Measurements from ENCODE around the gene COX6B2. TPM values are rescaled to one million over a fixed set of nuclear protein-coding genes. Genes with fewer than 3 reads are reported as not detected.

Gene COX6B2
- total and polyA plus RNA-seq, 3 experiments from 2014 or later: not detected

DNA sequence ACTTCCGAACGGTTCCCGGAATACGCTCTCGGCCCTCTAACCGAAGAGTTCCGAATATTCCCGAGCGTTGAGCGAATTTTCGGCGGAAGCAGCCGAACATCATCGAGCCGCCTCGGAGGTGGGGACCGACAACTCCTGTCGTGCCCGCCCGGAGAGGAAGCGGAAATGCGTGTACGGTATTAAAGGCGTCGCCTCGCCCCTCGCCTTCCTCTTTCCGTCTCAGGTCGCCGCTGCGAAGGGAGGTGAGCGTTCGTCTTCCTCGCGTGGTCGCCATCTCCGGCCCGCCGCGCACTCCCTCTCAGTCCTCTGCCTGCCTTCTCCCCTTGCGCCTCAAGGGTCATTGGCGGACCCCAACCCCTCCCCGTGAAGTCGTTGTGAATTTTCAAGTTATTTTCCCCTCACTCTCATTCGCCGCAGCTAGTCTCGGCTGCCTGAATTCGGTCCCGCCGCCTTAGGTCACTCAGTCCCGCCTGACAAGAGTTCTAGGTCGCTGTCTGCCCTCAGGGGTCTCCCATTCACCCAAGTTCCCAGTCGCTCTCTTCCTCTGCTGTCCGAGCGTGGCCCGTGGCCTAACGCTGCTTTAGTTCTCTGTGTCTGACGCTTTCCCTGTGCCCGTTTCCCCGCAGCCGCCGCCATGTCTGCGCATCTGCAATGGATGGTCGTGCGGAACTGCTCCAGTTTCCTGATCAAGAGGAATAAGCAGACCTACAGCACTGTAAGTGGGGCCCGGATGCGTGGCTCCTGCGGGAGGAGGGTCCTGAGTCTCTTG lies 31.4 kb upstream of the COX6B2 start, which contains the start of gene RPL28:
Gene RPL28 (plus strand): TSS at position 209 of the 769 bp plus-strand sequence. CDS start 426 bp downstream, at position 635.
- Mint-ChIP-seq H3K36me3 (peaks cover 3 to 54% (median 5%) of the 10 kb centered on the region in 3 donors), H3K9me3 (no peaks in the 10 kb centered on the region), H3K27ac (peak within 1 kb of the TSS; percentile 97 to 100 (median 99)), H3K4me1 (peaks cover 65 to 82% (median 69%) of the 10 kb centered on the region in 3 donors), H3K27me3 (peaks cover 0 to 10% of the 10 kb centered on the region in 2 donors), H3K4me3 (peak within 1 kb of the TSS; percentile 97 to 100 (median 99))
- peak; percentile 96 to 99 (median 98) for DNase-seq
- H3K4me1 ChIP-seq (ENCODE audit: insufficient read depth, low read length): peaks cover 57% of the 10 kb centered on the region
- no peaks in the 10 kb centered on the region for H3K9me3 ChIP-seq (ENCODE audit: low read length)
- POLR2A ChIA-PET: interaction anchor here (1.0 to 2.6 kb wide), 2 partner anchors 20 to 21 kb away, joined by 3 to 14 read pairs; partner anchors contain the start of gene UBE2S
- peaks cover 28% of the 10 kb centered on the region for H3K36me3 ChIP-seq (ENCODE audit: insufficient read depth, low read length)
- CTCF ChIA-PET: no interaction called here
- H3K27ac ChIP-seq (ENCODE audit: low read depth, low read length): peak within 1 kb of the TSS; percentile 99
- H3K4me3 ChIP-seq (ENCODE audit: low read length): peak within 1 kb of the TSS; percentile 99
- no peaks in the 10 kb centered on the region for H3K27me3 ChIP-seq (ENCODE audit: insufficient read depth, low read length, poor library complexity, severe bottlenecking)

DNA sequence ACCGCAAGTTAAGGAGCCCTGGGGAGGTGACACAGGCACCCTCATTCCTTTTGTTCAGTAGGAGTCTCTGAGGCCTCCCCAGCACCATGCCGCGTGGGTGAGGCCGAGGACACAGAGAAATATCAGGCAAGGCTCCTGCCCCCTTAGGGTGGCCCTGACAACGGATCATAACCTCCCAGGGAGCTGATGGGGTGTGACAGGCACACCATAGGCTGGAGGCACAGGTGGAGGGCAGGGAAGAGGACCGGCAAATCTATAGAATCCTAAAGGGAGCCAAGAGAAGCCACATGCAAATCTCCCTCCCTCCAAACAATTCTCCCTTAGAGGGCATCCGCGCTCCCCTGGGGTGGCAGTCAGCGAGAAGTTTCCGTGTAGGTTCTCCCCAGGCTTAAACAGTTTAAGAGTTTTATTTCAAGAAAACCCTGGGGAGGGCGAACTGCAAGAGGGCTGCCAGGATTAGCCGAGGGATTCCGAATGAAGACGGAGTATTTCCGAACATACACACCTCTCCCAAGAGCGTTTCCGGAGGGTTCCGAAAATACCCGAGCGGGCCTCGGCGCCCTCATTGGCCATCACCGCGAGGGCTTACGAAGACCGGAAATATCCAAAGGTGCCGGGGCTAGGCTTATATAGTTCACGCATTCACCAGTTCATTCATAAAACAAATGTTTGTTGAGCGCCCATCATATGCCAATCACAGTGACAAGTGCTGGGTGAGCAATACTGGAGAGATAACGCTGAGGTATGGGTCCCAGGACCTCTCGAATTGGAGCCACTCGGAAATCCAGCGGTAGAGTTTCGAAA lies 30.6 kb upstream of the COX6B2 start:
- Histone ChIP-seq H3K4me1 (ENCODE audit: insufficient read depth, low read length) (peaks cover 56% of the 10 kb centered on the region), H3K9me3 (ENCODE audit: low read length) (no peaks in the 10 kb centered on the region), H3K27ac (ENCODE audit: low read depth, low read length) (peak overlapping the region; percentile 99), H3K4me3 (ENCODE audit: low read length) (peak overlapping the region; percentile 99), H3K36me3 (ENCODE audit: insufficient read depth, low read length) (peaks cover 28% of the 10 kb centered on the region), H3K27me3 (ENCODE audit: insufficient read depth, low read length, poor library complexity, severe bottlenecking) (no peaks in the 10 kb centered on the region)
- Mint-ChIP-seq H3K27me3 (peaks cover 0 to 10% of the 10 kb centered on the region in 2 donors), H3K4me1 (peaks cover 60 to 75% (median 64%) of the 10 kb centered on the region in 3 donors), H3K36me3 (peaks cover 3 to 48% (median 5%) of the 10 kb centered on the region in 3 donors), H3K9me3 (no peaks in the 10 kb centered on the region), H3K4me3 (peak overlapping the region; percentile 97 to 100 (median 99)), H3K27ac (peak overlapping the region; percentile 97 to 100 (median 99))
- POLR2A ChIA-PET: interaction anchor here (0.9 to 2.6 kb wide), 12 partner anchors 21 to 269 kb away, joined by 3 to 20 read pairs (median 4); partner anchors contain the start of genes HSPBP1, KMT5C, PPP6R1 and UBE2S
- peak; percentile 93 to 98 (median 96) for DNase-seq
- CTCF ChIA-PET: interaction anchor here (0.9 to 3.1 kb wide), 10 partner anchors 9 to 130 kb away, joined by 3 to 22 read pairs (median 4); partner anchors contain the start of genes KMT5C and PPP6R1

- H3K4me1 ChIP-seq (ENCODE audit: insufficient read depth, low read length): peaks cover 48% of the 10 kb centered on the region
- ChIA-PET CTCF (interaction anchor here (0.6 to 3.1 kb wide), 14 partner anchors 10 to 296 kb away, joined by 3 to 22 read pairs (median 4); partner anchors contain the start of genes KMT5C and PPP6R1), POLR2A (interaction anchor here (0.5 to 2.3 kb wide), 15 partner anchors 9 to 342 kb away, joined by 3 to 20 read pairs (median 4); partner anchors contain the start of genes HSPBP1, KMT5C, PPP6R1 and UBE2S)
- peaks cover 28% of the 10 kb centered on the region for H3K36me3 ChIP-seq (ENCODE audit: insufficient read depth, low read length)
- DNase-seq: peak in 3 of 5 donors; percentile 26 to 46 (median 41)
- Mint-ChIP-seq H3K36me3 (peaks cover 3 to 40% (median 7%) of the 10 kb centered on the region in 3 donors), H3K27ac (peak within 1 kb of the TSS; percentile 97 to 100 (median 99)), H3K27me3 (peaks cover 0 to 10% of the 10 kb centered on the region in 2 donors), H3K4me1 (peaks cover 52 to 67% (median 56%) of the 10 kb centered on the region in 3 donors), H3K4me3 (peak within 1 kb of the TSS; percentile 97 to 100 (median 99)), H3K9me3 (no peaks in the 10 kb centered on the region)
- H3K27ac ChIP-seq (ENCODE audit: low read depth, low read length): peak within 1 kb of the TSS; percentile 99
- H3K9me3 ChIP-seq (ENCODE audit: low read length): no peaks in the 10 kb centered on the region
- no peaks in the 10 kb centered on the region for H3K27me3 ChIP-seq (ENCODE audit: insufficient read depth, low read length, poor library complexity, severe bottlenecking)
- peak within 1 kb of the TSS; percentile 99 for H3K4me3 ChIP-seq (ENCODE audit: low read length)
These were observed 29.8 kb upstream of the COX6B2 start, which contains the start of gene TMEM238 for GRCh38 chr19:55384131-55384919. TMEM238 (minus strand) TSS chr19:55384292; CDS start chr19:55384259, 33 bp downstream.

- Histone ChIP-seq H3K4me3 (ENCODE audit: low read length) (peak overlapping the region; percentile 54), H3K36me3 (ENCODE audit: insufficient read depth, low read length) (peaks cover 22% of the 10 kb centered on the region), H3K9me3 (ENCODE audit: low read length) (no peaks in the 10 kb centered on the region), H3K27ac (ENCODE audit: low read depth, low read length) (peak overlapping the region; percentile 99), H3K27me3 (ENCODE audit: insufficient read depth, low read length, poor library complexity, severe bottlenecking) (no peaks in the 10 kb centered on the region), H3K4me1 (ENCODE audit: insufficient read depth, low read length) (peaks cover 40% of the 10 kb centered on the region)
- H3K9me3 Mint-ChIP-seq: no peaks in the 10 kb centered on the region
- peaks cover 3 to 32% (median 7%) of the 10 kb centered on the region in 3 donors for H3K36me3 Mint-ChIP-seq
- peak in 3 of 5 donors; percentile 39 to 61 (median 48) for DNase-seq
- peak overlapping the region; percentile 41 to 91 (median 86) for H3K27ac Mint-ChIP-seq
- H3K27me3 Mint-ChIP-seq: peaks cover 0 to 9% of the 10 kb centered on the region in 2 donors
- H3K4me3 Mint-ChIP-seq: peak overlapping the region; percentile 82 to 92 (median 85)
- ChIA-PET CTCF (interaction anchor here (0.6 to 3.1 kb wide), 13 partner anchors 11 to 295 kb away, joined by 3 to 22 read pairs (median 5); partner anchors contain the start of genes KMT5C and PPP6R1), POLR2A (interaction anchor here (0.5 to 2.3 kb wide), 11 partner anchors 8 to 251 kb away, joined by 3 to 20 read pairs (median 4); partner anchors contain the start of genes HSPBP1, KMT5C, PPP6R1 and UBE2S)
- H3K4me1 Mint-ChIP-seq: peaks cover 46 to 60% (median 51%) of the 10 kb centered on the region in 3 donors
These were observed 29.0 kb upstream of the COX6B2 start for GRCh38 chr19:55383279-55384130.

- Histone ChIP-seq H3K4me1 (ENCODE audit: insufficient read depth, low read length) (peaks cover 31% of the 10 kb centered on the region), H3K27ac (ENCODE audit: low read depth, low read length) (peak overlapping the region; percentile 70), H3K27me3 (ENCODE audit: insufficient read depth, low read length, poor library complexity, severe bottlenecking) (no peaks in the 10 kb centered on the region), H3K9me3 (ENCODE audit: low read length) (no peaks in the 10 kb centered on the region), H3K36me3 (ENCODE audit: insufficient read depth, low read length) (peaks cover 12% of the 10 kb centered on the region), H3K4me3 (ENCODE audit: low read length) (peak overlapping the region; percentile 54)
- H3K4me3 Mint-ChIP-seq: peak overlapping the region; percentile 82 to 92 (median 85)
- H3K36me3 Mint-ChIP-seq: peaks cover 3 to 22% (median 7%) of the 10 kb centered on the region in 3 donors
- H3K27ac Mint-ChIP-seq: peak overlapping the region; percentile 41 to 91 (median 80)
- no peak for DNase-seq
- CTCF ChIA-PET: interaction anchor here (1.9 to 3.1 kb wide), 3 partner anchors 81 to 241 kb away, joined by 5 to 22 read pairs (median 12); no protein-coding TSS in a partner anchor
- peaks cover 37 to 51% (median 45%) of the 10 kb centered on the region in 3 donors for H3K4me1 Mint-ChIP-seq
- POLR2A ChIA-PET: interaction anchor here (1.1 to 1.4 kb wide), 2 partner anchors 44 to 81 kb away, joined by 3 to 5 read pairs; no protein-coding TSS in a partner anchor
- no peaks in the 10 kb centered on the region for H3K9me3 Mint-ChIP-seq
- H3K27me3 Mint-ChIP-seq: peaks cover 0 to 10% of the 10 kb centered on the region in 2 donors
These were observed 28.1 kb upstream of the COX6B2 start for GRCh38 chr19:55382522-55383054.

- Histone ChIP-seq H3K36me3 (ENCODE audit: insufficient read depth, low read length) (peaks cover 7% of the 10 kb centered on the region), H3K27me3 (ENCODE audit: insufficient read depth, low read length, poor library complexity, severe bottlenecking) (no peaks in the 10 kb centered on the region), H3K4me3 (ENCODE audit: low read length) (no peak overlapping the region), H3K27ac (ENCODE audit: low read depth, low read length) (no peak overlapping the region), H3K4me1 (ENCODE audit: insufficient read depth, low read length) (peaks cover 25% of the 10 kb centered on the region), H3K9me3 (ENCODE audit: low read length) (no peaks in the 10 kb centered on the region)
- H3K27me3 Mint-ChIP-seq: peaks cover 0 to 10% of the 10 kb centered on the region in 2 donors
- peaks cover 3 to 17% (median 7%) of the 10 kb centered on the region in 3 donors for H3K36me3 Mint-ChIP-seq
- H3K9me3 Mint-ChIP-seq: no peaks in the 10 kb centered on the region
- peak overlapping the region; percentile 38 to 87 (median 77) for H3K4me3 Mint-ChIP-seq
- DNase-seq: no peak
- H3K4me1 Mint-ChIP-seq: peaks cover 31 to 45% (median 39%) of the 10 kb centered on the region in 3 donors
- CTCF ChIA-PET: interaction anchor here (2.3 kb wide), 1 partner anchor 241 kb away, joined by 12 read pairs; no protein-coding TSS in a partner anchor
- POLR2A ChIA-PET: interaction anchor here (1.1 kb wide), 1 partner anchor 43 kb away, joined by 3 read pairs; no protein-coding TSS in a partner anchor
- H3K27ac Mint-ChIP-seq: peak overlapping the region in 4 of 8 donors; percentile 15 to 72 (median 48)
These were observed 27.5 kb upstream of the COX6B2 start for GRCh38 chr19:55382013-55382412.

All from CD8-positive, alpha-beta memory T cell (primary cell).